ENCODE results near the gene SCUBE1. TPM values are rescaled to one million over a fixed set of nuclear protein-coding genes. Genes with fewer than 3 reads are reported as not detected.

The SCUBE1 gene
- total and polyA plus RNA-seq, 8 donors = 0.31 to 8.0 (median 1.8) TPM

DNA sequence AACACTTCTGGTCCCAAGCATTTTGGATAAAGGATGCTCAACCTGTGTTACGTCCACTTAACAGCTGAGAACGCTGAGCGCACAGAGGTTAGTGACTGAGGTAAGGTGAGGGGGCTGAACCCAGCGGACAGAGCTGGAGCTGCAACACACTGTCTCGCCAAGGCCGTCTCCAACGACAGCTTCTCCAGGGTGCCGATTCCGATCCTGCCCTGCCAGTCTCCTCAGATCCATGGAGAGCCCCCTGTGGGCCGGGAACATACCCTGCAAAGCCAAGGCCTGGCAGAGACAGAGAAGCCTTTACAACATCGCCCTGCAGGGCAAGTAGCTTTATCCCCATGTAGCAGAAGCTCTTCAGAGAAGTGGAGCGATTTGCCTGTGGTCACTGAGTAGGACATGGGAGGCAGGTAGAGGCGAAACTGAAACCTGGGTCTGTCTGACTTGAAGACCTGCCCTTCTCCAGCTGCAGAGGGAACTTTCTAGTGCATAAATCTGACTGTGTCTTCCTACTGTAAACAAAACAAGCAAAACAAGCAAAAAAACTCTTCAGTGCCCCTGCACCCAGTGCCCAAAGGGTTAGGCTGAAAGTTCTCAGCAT is 72.8 kb downstream of the SCUBE1 start:
- TF ChIP-seq POLR2AphosphoS5 (IDR thresholded peaks at IDR 0.05) (no peak), POLR2A (IDR thresholded peaks at IDR 0.05) (no peak), EP300 (IDR thresholded peaks at IDR 0.05) (no peak)
- TF ChIP-seq, protein P1, sequence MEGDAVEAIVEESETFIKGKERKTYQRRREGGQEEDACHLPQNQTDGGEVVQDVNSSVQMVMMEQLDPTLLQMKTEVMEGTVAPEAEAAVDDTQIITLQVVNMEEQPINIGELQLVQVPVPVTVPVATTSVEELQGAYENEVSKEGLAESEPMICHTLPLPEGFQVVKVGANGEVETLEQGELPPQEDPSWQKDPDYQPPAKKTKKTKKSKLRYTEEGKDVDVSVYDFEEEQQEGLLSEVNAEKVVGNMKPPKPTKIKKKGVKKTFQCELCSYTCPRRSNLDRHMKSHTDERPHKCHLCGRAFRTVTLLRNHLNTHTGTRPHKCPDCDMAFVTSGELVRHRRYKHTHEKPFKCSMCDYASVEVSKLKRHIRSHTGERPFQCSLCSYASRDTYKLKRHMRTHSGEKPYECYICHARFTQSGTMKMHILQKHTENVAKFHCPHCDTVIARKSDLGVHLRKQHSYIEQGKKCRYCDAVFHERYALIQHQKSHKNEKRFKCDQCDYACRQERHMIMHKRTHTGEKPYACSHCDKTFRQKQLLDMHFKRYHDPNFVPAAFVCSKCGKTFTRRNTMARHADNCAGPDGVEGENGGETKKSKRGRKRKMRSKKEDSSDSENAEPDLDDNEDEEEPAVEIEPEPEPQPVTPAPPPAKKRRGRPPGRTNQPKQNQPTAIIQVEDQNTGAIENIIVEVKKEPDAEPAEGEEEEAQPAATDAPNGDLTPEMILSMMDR (IDR thresholded peaks at IDR 0.05) = no peak
- no peak for DNase-seq
- H3K9me3 ChIP-seq = no peaks in the 10 kb centered on the region
- no peak overlapping the region for H3K4me3 ChIP-seq
- H3K36me3 ChIP-seq = no peaks in the 10 kb centered on the region
- H3K27ac ChIP-seq = no peak overlapping the region
- WGBS, 5 donors = 80 to 85% (median 84%) methylated on average over 13 of the region's 13 CpGs
- H3K27me3 ChIP-seq = peaks cover 0 to 34% (median 14%) of the 10 kb centered on the region in 3 donors
- H3K4me1 ChIP-seq = peaks cover 0 to 12% (median 0%) of the 10 kb centered on the region in 4 donors
- intact Hi-C loops (cut with DNase I; ENCODE audit: low total_unique reads) = loop anchor here (5.0 to 10.0 kb wide), 2 partner anchors 77 to 114 kb away; no protein-coding TSS in a partner anchor

DNA sequence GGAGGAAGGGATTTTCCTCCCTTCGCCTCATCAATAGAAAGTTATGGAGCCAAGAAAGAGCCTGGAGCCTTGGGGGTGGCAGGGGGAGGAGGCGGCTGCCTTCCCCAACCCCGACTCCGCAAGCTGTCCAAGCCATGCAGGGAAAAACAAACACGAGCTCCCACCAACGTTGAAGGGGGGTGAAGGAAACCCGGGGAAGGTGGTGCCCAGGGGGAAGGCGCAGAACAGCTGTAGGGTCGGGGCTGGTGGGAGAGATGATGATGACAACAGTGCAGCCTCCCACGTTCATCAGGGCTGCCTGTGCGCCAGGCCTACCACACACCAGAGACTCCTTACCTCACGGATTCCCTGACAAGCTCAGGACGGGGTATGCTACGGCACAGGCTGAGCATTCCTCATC is 73.5 kb downstream of the SCUBE1 start:
- no peak for DNase-seq
- H3K9me3 ChIP-seq = no peaks in the 10 kb centered on the region

DNA sequence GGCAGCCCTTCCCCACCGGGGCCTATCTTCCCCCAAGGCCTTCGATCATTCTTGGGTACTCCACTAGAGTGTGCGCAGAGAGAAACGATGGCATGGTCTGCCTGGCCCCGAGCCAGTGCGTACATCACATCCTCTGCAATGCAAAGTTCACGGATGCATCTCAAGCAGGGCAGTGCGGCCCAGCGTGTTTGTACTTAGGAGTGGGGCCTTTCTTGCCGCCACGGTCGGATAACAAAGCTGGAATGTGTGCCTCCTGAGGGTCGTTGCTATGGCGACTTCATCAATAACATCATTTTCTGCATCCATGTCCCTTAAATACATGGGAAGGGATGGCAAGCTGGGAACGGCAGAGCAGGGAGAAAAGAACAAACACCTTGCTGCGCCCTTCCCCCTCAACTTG is 73.9 kb downstream of the SCUBE1 start:
- Histone ChIP-seq H3K4me3 (no peak overlapping the region), H3K9me3 (no peaks in the 10 kb centered on the region), H3K36me3 (no peaks in the 10 kb centered on the region), H3K27ac (no peak overlapping the region), H3K27me3 (peaks cover 0 to 44% (median 14%) of the 10 kb centered on the region in 3 donors), H3K4me1 (peaks cover 5 to 24% (median 9%) of the 10 kb centered on the region in 4 donors)
- peak in 1 of 2 donors; percentile 58 for DNase-seq
- TF ChIP-seq, protein P1 (IDR thresholded peaks at IDR 0.05) = no peak
- TF ChIP-seq EP300 (IDR thresholded peaks at IDR 0.05) (no peak), POLR2A (IDR thresholded peaks at IDR 0.05) (no peak), POLR2AphosphoS5 (IDR thresholded peaks at IDR 0.05) (no peak)
- WGBS, 5 donors = 51 to 65% (median 55%) methylated on average over 13 to 16 of the region's 16 CpGs
- intact Hi-C loops (cut with DNase I; ENCODE audit: low total_unique reads) = no loop called here

More for the DNA sequence above, 73.5 kb downstream of the SCUBE1 start:
- TF ChIP-seq POLR2A (IDR thresholded peaks at IDR 0.05) (no peak), EP300 (IDR thresholded peaks at IDR 0.05) (no peak), POLR2AphosphoS5 (IDR thresholded peaks at IDR 0.05) (no peak)
- TF ChIP-seq, protein P1 (IDR thresholded peaks at IDR 0.05) = no peak
- 62 to 76% (median 65%) methylated on average over 8 to 14 of the region's 14 CpGs for WGBS, 5 donors
- Histone ChIP-seq H3K4me1 (peaks cover under 1 to 20% (median 5%) of the 10 kb centered on the region in 4 donors), H3K4me3 (no peak overlapping the region), H3K27me3 (peaks cover 0 to 40% (median 14%) of the 10 kb centered on the region in 3 donors), H3K36me3 (no peaks in the 10 kb centered on the region), H3K27ac (no peak overlapping the region)
- intact Hi-C loops (cut with DNase I; ENCODE audit: low total_unique reads) = loop anchor here (5.0 to 10.0 kb wide), 2 partner anchors 78 to 115 kb away; no protein-coding TSS in a partner anchor

DNA sequence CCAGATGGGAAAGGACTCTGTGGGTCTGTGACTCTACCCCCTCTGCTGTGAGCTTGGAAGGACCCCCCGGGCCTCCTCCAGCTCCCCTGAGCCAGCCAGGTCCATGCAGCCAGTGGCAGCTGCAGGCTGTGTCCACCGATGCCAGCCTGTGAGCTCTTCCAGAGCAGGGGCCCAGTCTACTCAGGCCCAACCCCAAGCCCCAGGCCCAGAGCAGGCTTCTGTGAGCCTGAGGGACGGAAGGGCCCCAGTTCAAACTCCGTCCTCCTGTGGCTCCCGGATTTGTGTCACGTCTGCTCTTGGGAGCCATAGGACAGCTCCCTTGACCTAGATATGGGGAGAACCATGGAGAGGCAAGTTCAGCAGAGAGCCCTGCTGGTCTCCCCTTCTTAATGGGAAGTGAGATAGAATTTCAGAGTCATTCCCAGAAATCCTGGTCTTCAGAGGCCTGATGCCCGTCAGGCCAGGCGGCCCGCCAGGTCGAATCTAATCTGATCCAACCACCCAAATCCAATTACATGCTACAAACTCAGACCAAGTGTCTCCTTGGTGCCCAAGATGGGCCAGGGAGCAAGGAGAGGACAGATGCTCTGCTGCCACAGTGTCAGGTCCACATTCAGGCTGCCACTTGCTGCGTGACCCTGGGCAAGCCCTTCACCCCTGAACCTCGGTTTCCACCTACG is 75.1 kb downstream of the SCUBE1 start:
- no peaks in the 10 kb centered on the region for H3K36me3 ChIP-seq
- H3K4me1 ChIP-seq = peaks cover 15 to 33% (median 18%) of the 10 kb centered on the region in 4 donors
- 83 to 88% (median 84%) methylated on average over 8 to 13 of the region's 13 CpGs for WGBS, 5 donors
- H3K27ac ChIP-seq = no peak overlapping the region
- no peak for DNase-seq
- intact Hi-C loops (cut with DNase I; ENCODE audit: low total_unique reads) = no loop called here
- peaks cover 0 to 52% (median 14%) of the 10 kb centered on the region in 3 donors for H3K27me3 ChIP-seq
- TF ChIP-seq EP300 (IDR thresholded peaks at IDR 0.05) (no peak), POLR2AphosphoS5 (IDR thresholded peaks at IDR 0.05) (no peak), POLR2A (IDR thresholded peaks at IDR 0.05) (no peak)
- TF ChIP-seq, protein P1 (IDR thresholded peaks at IDR 0.05) = no peak
- H3K9me3 ChIP-seq = no peaks in the 10 kb centered on the region
- H3K4me3 ChIP-seq = no peak overlapping the region
